B cell (primary cell): Measurements from ENCODE around the gene ARL14EP. TPM values are rescaled to one million over a fixed set of nuclear protein-coding genes. Genes with fewer than 3 reads are reported as not detected.

Experiments
- ATAC-seq: fragments of 200-7000 bp; cut with Tn5 transposase; one replicate; pipeline ENCODE4 v1.10.0; 2021; ENCODE audit warnings: low read depth, mild to moderate bottlenecking, moderate number of reproducible peaks, moderate library complexity
- CTCF ChIA-PET: fragments of 350-600 bp; sonication (Branson Sonifier 250); formaldehyde crosslinking; loops from one replicate; lab custom pipeline; 2021; ENCODE audit warnings: antibody characterized with exemption, inconsistent platforms; lab: Charles Lee
- POLR2A ChIA-PET: fragments of 350-600 bp; sonication (Branson Sonifier 250); formaldehyde crosslinking; loops from one replicate; lab custom pipeline; 2021; ENCODE audit warnings: antibody characterized with exemption; lab: Charles Lee
- DNase-seq: peaks from one replicate; pipeline ENCODE4 v3.0.0; 2013
- H2AFZ ChIP-seq: 2 replicates; pipeline ENCODE4 v1.6.1; 2012; ENCODE audit warnings: mild to moderate bottlenecking, low read depth, low read length; ENCODE audit not compliant: insufficient read depth, poor library complexity, severe bottlenecking
- H3K27ac ChIP-seq, 2 donors: 1 replicate in 1 of 2; 2 replicates in 1 of 2; pipeline ENCODE4 v1.5.1; 2012 to 2013; ENCODE audit warnings: low read length in 2 of 2, mild to moderate bottlenecking in 2 of 2, moderate library complexity in 1 of 2
- H3K27me3 ChIP-seq, 4 experiments: fragments of 200-600 bp in 1 of 4; sonication (generic) in 1 of 4; replicated peaks in 1 of 4; 1 replicate in 2 of 4; 2 replicates in 2 of 4; pipeline versions ENCODE4 v1.6.1 to v1.7.0; 2013 to 2016; ENCODE audit warnings: low read length in 3 of 4, mild to moderate bottlenecking in 2 of 4, mixed read lengths in 1 of 4, moderate library complexity in 1 of 4; ENCODE audit not compliant: insufficient read depth in 4 of 4, control insufficient read depth in 3 of 4; ENCODE audit errors: control extremely low read depth in 1 of 4
- H3K36me3 ChIP-seq, 2 experiments: replicated peaks in 1 of 2; 1 replicate in 1 of 2; 2 replicates in 1 of 2; pipeline versions ENCODE4 v1.6.1 to v1.7.1; 2013; ENCODE audit warnings: low read length in 1 of 2; ENCODE audit not compliant: insufficient read depth in 2 of 2, control insufficient read depth in 1 of 2; ENCODE audit errors: control extremely low read depth in 1 of 2, extremely low read depth in 1 of 2
- H3K4me1 ChIP-seq, 2 donors: fragments of 200-600 bp in 1 of 2; sonication (generic) in 1 of 2; 1 replicate in 1 of 2; 2 replicates in 1 of 2; pipeline versions ENCODE4 v1.5.1 to v1.6.1; 2013 to 2017; ENCODE audit warnings: low read length in 2 of 2; ENCODE audit not compliant: control insufficient read depth in 2 of 2, insufficient read depth in 2 of 2
- H3K4me2 ChIP-seq: replicated peaks from 2 replicates; pipeline ENCODE3; 2012; ENCODE audit warnings: mild to moderate bottlenecking, low read depth, low read length; ENCODE audit not compliant: poor library complexity, severe bottlenecking
- H3K4me3 ChIP-seq, 5 experiments: fragments of 200-600 bp in 1 of 5; sonication (generic) in 1 of 5; 1 replicate in 3 of 5; 2 replicates in 2 of 5; pipeline versions ENCODE4 v1.5.1 to v1.7.0; 2011 to 2016; ENCODE audit warnings: low read length in 4 of 5, mild to moderate bottlenecking in 4 of 5, low read depth in 2 of 5, control low read depth in 1 of 5, moderate library complexity in 1 of 5; ENCODE audit not compliant: insufficient read depth in 1 of 5; ENCODE audit errors: control extremely low read depth in 1 of 5, extremely low read depth in 1 of 5
- H3K79me2 ChIP-seq: fragments of 200-600 bp; sonication (generic); one replicate; pipeline ENCODE4 v1.6.0; 2016; ENCODE audit warnings: low read length; ENCODE audit not compliant: control insufficient read depth, insufficient read depth
- H3K9ac ChIP-seq: fragments of 200-600 bp; sonication (generic); 2 replicates; pipeline ENCODE4 v1.6.1; 2017; ENCODE audit warnings: mild to moderate bottlenecking, low read length, moderate library complexity
- H3K9me3 ChIP-seq, 3 donors: one replicate each; pipeline versions ENCODE4 v1.6.1 to v1.7.1; 2013; ENCODE audit warnings: low read length in 2 of 3; ENCODE audit not compliant: control insufficient read depth in 2 of 3, insufficient read depth in 1 of 3; ENCODE audit errors: control extremely low read depth in 1 of 3
- H4K20me1 ChIP-seq: 2 replicates; pipeline ENCODE4 v1.6.0; 2012; ENCODE audit warnings: mild to moderate bottlenecking, low read length; ENCODE audit not compliant: insufficient read depth, control insufficient read depth, poor library complexity, severe bottlenecking
- H3K27ac Mint-ChIP-seq: one replicate; pipeline ENCODE4 v1.8.0; 2021; ENCODE audit warnings: mixed read lengths
- H3K27me3 Mint-ChIP-seq: one replicate; pipeline ENCODE4 v1.8.0; 2021; ENCODE audit warnings: mixed read lengths
- H3K4me1 Mint-ChIP-seq: one replicate; pipeline ENCODE4 v1.8.0; 2021; ENCODE audit warnings: mixed read lengths
- H3K4me3 Mint-ChIP-seq: one replicate; pipeline ENCODE4 v1.8.0; 2021; ENCODE audit warnings: mixed read lengths
- H3K9me3 Mint-ChIP-seq: one replicate; pipeline ENCODE4 v1.8.0; 2022; ENCODE audit warnings: mixed read lengths; ENCODE audit not compliant: insufficient read depth
- CTCF ChIP-seq: fragments of 200-600 bp; IDR thresholded peaks from one replicate; pipeline ENCODE4 v1.8.0; 2022; ENCODE audit warnings: antibody characterized with exemption, mild to moderate bottlenecking
- EZH2 ChIP-seq: IDR thresholded peaks from 2 replicates; pipeline ENCODE4 v1.6.1; 2012; ENCODE audit warnings: borderline replicate concordance, low read depth, mild to moderate bottlenecking, moderate library complexity, low read length; ENCODE audit not compliant: insufficient read depth, poor library complexity, severe bottlenecking
- WGBS: methylation state at CpG from one replicate; pipeline ENCODE4 v1.1.5; 2013; ENCODE audit warnings: missing lambda C conversion rate; ENCODE audit not compliant: insufficient coverage; 5-methylcytosine and 5-hydroxymethylcytosine counted together
- intact Hi-C: fragments of 100-400 bp; cut with micrococcal nuclease; formaldehyde crosslinking; loops from one replicate; pipeline ENCODE4 v1.10.0; 2022
- polyA plus RNA-seq: library from polyadenylated mRNA; depleted of rRNA; stranded (reverse); fragments of >200 nt; gene quantifications from 2 replicates; pipeline ENCODE4 v1.2.3, GENCODE V29; 2012
- total RNA-seq, 2 donors: library from RNA; stranded (reverse); fragments of 120-200 nt in 1 of 2; gene quantifications; 1 replicate in 1 of 2; 2 replicates in 1 of 2; pipeline versions ENCODE4 v1.2.3 to v1.2.4, GENCODE V29; 2013 to 2022

Gene ARL14EP
- total and polyA plus RNA-seq, 2 donors (not counting 1 experiment from before 2014, with no cell fraction given): 19.9 to 47.3 TPM

DNA sequence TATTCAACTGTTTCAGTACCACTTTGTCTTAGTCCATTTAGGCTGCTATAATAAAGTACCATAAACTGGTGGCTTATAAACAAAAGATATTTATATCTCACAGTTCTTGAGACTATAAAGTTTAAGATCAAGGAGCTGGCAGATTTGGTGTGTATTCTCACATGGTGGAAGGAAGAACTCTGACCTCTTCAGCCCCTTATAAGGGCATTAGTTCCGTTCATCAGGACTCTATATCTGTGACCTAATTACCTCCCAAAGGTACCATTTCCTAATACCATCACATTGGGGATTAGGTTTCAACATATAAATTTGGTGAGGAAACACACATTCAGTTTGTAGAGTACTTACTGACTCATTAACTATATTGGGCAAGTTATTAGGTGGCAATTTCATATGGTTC is 10.7 kb upstream of the ARL14EP start:
- DNase-seq (no peak), ATAC-seq (no peak)
- H3K27ac Mint-ChIP-seq: no peak overlapping the region
- H3K27ac ChIP-seq: no peak overlapping the region
- no peaks in the 10 kb centered on the region for H3K79me2 ChIP-seq
- peaks cover 0 to 11% (median 2%) of the 10 kb centered on the region in 4 experiments for H3K27me3 ChIP-seq
- peaks cover 0 to 2% (median 2%) of the 10 kb centered on the region in 3 donors for H3K9me3 ChIP-seq
- no peaks in the 10 kb centered on the region for H3K4me1 ChIP-seq
- H3K36me3 ChIP-seq: no peaks in the 10 kb centered on the region
- no CpG with 5 or more reads among the region's 1 CpG for WGBS
- TF ChIP-seq EZH2 (no peak), CTCF (no peak)
- peaks cover 35% of the 10 kb centered on the region for H3K27me3 Mint-ChIP-seq
- no peak overlapping the region for H2AFZ ChIP-seq
- no peak overlapping the region for H3K4me3 ChIP-seq
- H3K4me2 ChIP-seq: no peak overlapping the region
- H3K4me3 Mint-ChIP-seq: no peak overlapping the region
- no peaks in the 10 kb centered on the region for H3K9me3 Mint-ChIP-seq
- H3K4me1 Mint-ChIP-seq: no peaks in the 10 kb centered on the region
- H4K20me1 ChIP-seq: no peaks in the 10 kb centered on the region
- POLR2A ChIA-PET: no interaction called here
- intact Hi-C loops: no loop called here
- CTCF ChIA-PET: interaction anchor here (3.1 kb wide), 1 partner anchor 10 kb away, joined by 10 read pairs; the partner anchor contains the start of gene ARL14EP
- H3K9ac ChIP-seq: no peak overlapping the region

DNA sequence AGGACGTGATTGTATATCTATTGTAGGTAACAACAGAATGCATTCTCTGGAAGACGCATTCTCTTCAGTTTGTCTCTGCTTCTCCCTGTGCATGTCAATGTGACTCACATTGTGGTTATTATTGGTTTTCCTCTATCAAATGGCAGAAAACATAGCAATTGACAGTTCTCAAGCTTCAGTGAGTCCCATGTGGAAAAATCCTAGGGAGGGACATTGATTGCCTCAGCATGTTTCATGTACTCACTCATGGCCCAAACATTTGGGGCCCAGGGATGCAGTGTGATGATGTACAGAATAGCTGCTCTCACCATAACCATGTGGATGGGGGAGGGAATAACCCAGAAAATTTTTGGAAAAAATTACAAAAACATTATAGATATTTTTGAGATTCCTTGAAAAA is 9.3 kb upstream of the ARL14EP start:
- POLR2A ChIA-PET: no interaction called here
- CTCF ChIA-PET: interaction anchor here (0.6 to 3.1 kb wide), 2 partner anchors 9 to 641 kb away, joined by 4 to 10 read pairs; partner anchors contain the start of gene ARL14EP

More for the DNA sequence above, 9.3 kb upstream of the ARL14EP start:
- no peak for TF ChIP-seq EZH2
- TF ChIP-seq CTCF: no peak
- Mint-ChIP-seq H3K4me1 (no peaks in the 10 kb centered on the region), H3K9me3 (no peaks in the 10 kb centered on the region), H3K27me3 (peaks cover 38% of the 10 kb centered on the region), H3K4me3 (no peak overlapping the region), H3K27ac (no peak overlapping the region)
- Histone ChIP-seq H3K36me3 (no peaks in the 10 kb centered on the region), H3K9ac (no peak overlapping the region), H3K79me2 (no peaks in the 10 kb centered on the region), H3K4me1 (no peaks in the 10 kb centered on the region), H3K4me2 (no peak overlapping the region), H3K4me3 (no peak overlapping the region), H3K9me3 (peaks cover 0 to 2% (median 2%) of the 10 kb centered on the region in 3 donors), H3K27ac (no peak overlapping the region), H3K27me3 (peaks cover 0 to 10% (median 2%) of the 10 kb centered on the region in 4 experiments), H2AFZ (no peak overlapping the region), H4K20me1 (no peaks in the 10 kb centered on the region)
- intact Hi-C loops: no loop called here
- 100% methylated on average over 1 of the region's 2 CpGs for WGBS
- DNase-seq (no peak), ATAC-seq (no peak)
